ENCODE measurements around the gene GALK1.

DNA sequence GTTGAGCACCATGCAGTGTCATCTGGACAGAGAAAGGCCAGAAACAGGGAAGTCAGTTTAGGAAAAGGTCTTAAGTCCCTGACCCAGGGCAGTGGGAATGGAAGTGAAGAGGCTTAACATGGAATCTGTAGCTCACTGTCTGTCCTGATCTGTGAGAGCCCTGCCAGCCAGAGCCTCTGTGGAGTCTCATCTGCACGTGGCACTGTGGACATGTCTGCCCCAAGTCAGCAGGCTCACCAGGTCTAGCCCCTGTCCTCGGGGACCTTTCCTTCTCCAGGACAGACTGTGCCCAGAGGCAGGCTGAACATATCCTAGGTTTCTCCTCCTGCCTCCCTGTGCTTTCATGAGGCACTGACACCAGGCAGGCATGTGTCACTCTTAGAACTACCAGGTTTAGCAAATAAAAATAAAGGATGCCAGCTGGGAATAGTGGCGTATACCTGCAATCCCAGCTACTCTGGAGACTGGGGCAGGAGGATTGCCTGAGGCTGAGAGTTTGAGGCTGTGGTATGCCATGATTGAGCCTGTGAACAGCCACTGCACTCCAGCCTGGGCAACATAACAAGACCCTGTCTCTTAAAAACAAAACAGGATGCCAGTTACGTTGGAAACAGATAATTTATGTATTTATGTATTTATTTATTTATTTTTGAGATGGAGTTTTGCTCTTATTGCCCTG lies 42.0 kb upstream of the GALK1 start:
- TF ChIP-seq, protein P1, sequence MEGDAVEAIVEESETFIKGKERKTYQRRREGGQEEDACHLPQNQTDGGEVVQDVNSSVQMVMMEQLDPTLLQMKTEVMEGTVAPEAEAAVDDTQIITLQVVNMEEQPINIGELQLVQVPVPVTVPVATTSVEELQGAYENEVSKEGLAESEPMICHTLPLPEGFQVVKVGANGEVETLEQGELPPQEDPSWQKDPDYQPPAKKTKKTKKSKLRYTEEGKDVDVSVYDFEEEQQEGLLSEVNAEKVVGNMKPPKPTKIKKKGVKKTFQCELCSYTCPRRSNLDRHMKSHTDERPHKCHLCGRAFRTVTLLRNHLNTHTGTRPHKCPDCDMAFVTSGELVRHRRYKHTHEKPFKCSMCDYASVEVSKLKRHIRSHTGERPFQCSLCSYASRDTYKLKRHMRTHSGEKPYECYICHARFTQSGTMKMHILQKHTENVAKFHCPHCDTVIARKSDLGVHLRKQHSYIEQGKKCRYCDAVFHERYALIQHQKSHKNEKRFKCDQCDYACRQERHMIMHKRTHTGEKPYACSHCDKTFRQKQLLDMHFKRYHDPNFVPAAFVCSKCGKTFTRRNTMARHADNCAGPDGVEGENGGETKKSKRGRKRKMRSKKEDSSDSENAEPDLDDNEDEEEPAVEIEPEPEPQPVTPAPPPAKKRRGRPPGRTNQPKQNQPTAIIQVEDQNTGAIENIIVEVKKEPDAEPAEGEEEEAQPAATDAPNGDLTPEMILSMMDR (conservative IDR thresholded peaks at IDR 0.05 in 1 of 2, IDR thresholded peaks at IDR 0.05 in 1 of 2; ENCODE audit: low read depth in 1 of 2, low read length in 2 of 2): no peak
- no peak for TF ChIP-seq EZH2 (IDR thresholded peaks at IDR 0.05; ENCODE audit: low read length, missing control alignments)
